H1 (cell line): ENCODE results near the gene INHA. TPM values are rescaled to one million over a fixed set of nuclear protein-coding genes. Genes with fewer than 3 reads are reported as not detected.

ENCODE experiments used
- CTCF ChIA-PET: fragments of 300-600 bp; sonication (Branson Sonifier 250); formaldehyde crosslinking; loops from one replicate; lab custom pipeline; 2021; ENCODE audit not compliant: partially characterized antibody; lab: Charles Lee
- POLR2A ChIA-PET: fragments of 300-600 bp; sonication (Branson Sonifier 250); formaldehyde crosslinking; loops from one replicate; lab custom pipeline; 2021; ENCODE audit warnings: inconsistent platforms; ENCODE audit not compliant: partially characterized antibody; lab: Charles Lee
- DNase-seq, 2 experiments: peaks; one replicate each; pipeline versions ENCODE4 v3.0.0 to v3.0.0-alpha.2; 2010 to 2022; ENCODE audit warnings: low spot score in 2 of 2, low read depth in 1 of 2, mixed read lengths in 1 of 2
- FAIRE-seq: peaks from 2 replicates; lab custom pipeline; 2011; peaks lifted over from hg19 to GRCh38; lab: Jason Lieb, UNC
- H2AFZ ChIP-seq: 2 replicates; pipeline ENCODE4 v1.8.1; 2012; ENCODE audit warnings: low read length, inconsistent platforms
- H2AK5ac ChIP-seq: 2 replicates; pipeline ENCODE4 v1.6.1; 2013; ENCODE audit warnings: low read depth, low read length
- H2BK120ac ChIP-seq: replicated peaks from 2 replicates; pipeline ENCODE3; 2013; ENCODE audit warnings: low read depth, low read length, inconsistent platforms
- H2BK12ac ChIP-seq: 2 replicates; pipeline ENCODE4 v1.6.1; 2013; ENCODE audit warnings: low read depth, low read length
- H2BK15ac ChIP-seq: 2 replicates; pipeline ENCODE4 v1.6.1; 2013; ENCODE audit warnings: low read length
- H2BK20ac ChIP-seq: 2 replicates; pipeline ENCODE4 v1.6.1; 2013; ENCODE audit warnings: low read length
- H2BK5ac ChIP-seq: 2 replicates; pipeline ENCODE4 v1.6.1; 2013; ENCODE audit warnings: low read depth, low read length
- H3K14ac ChIP-seq: 2 replicates; pipeline ENCODE4 v1.6.1; 2013; ENCODE audit warnings: inconsistent platforms; ENCODE audit not compliant: insufficient read length
- H3K18ac ChIP-seq: 2 replicates; pipeline ENCODE4 v1.6.1; 2013; ENCODE audit warnings: low read length; ENCODE audit errors: extremely low read depth
- H3K23ac ChIP-seq: 2 replicates; pipeline ENCODE4 v1.6.1; 2013; ENCODE audit warnings: inconsistent platforms; ENCODE audit not compliant: insufficient read length
- H3K23me2 ChIP-seq: 2 replicates; pipeline ENCODE4 v1.6.1; 2013; ENCODE audit warnings: low read depth, low read length
- H3K27ac ChIP-seq: 2 replicates; pipeline ENCODE4 v1.6.1; 2011; ENCODE audit warnings: low read depth, low read length, inconsistent platforms
- H3K27me3 ChIP-seq, 4 experiments: replicated peaks in 1 of 4; 1 replicate in 1 of 4; 2 replicates in 3 of 4; pipeline versions ENCODE4 v1.6.1 to v1.8.1; 2011 to 2013; ENCODE audit warnings: low read length in 3 of 4, mild to moderate bottlenecking in 3 of 4, inconsistent platforms in 2 of 4, mixed read lengths in 2 of 4, moderate library complexity in 1 of 4; ENCODE audit not compliant: control insufficient read depth in 3 of 4, insufficient read depth in 3 of 4; ENCODE audit errors: extremely low read depth in 1 of 4
- H3K36me3 ChIP-seq, 4 experiments: 2 replicates each; pipeline versions ENCODE4 v1.6.1 to v1.8.1; 2011 to 2013; ENCODE audit warnings: mild to moderate bottlenecking in 4 of 4, low read length in 3 of 4, moderate library complexity in 2 of 4, control low read depth in 1 of 4, inconsistent platforms in 1 of 4; ENCODE audit not compliant: insufficient read depth in 4 of 4, control insufficient read depth in 2 of 4
- H3K4ac ChIP-seq: replicated peaks from 2 replicates; pipeline ENCODE3; 2013; ENCODE audit warnings: low read length, low read depth, mixed read lengths, inconsistent platforms; ENCODE audit not compliant: insufficient read length
- H3K4me1 ChIP-seq, 4 experiments: replicated peaks in 1 of 4; 1 replicate in 1 of 4; 2 replicates in 3 of 4; pipeline versions ENCODE4 v1.6.1 to v1.8.1; 2011 to 2013; ENCODE audit warnings: low read length in 3 of 4, inconsistent platforms in 2 of 4, mixed read lengths in 1 of 4; ENCODE audit not compliant: insufficient read depth in 4 of 4, control insufficient read depth in 3 of 4
- H3K4me2 ChIP-seq, 2 experiments: 2 replicates each; pipeline versions ENCODE4 v1.6.1 to v1.8.1; 2011 to 2013; ENCODE audit warnings: low read depth in 2 of 2, low read length in 2 of 2, control low read depth in 1 of 2, inconsistent platforms in 1 of 2, mild to moderate bottlenecking in 1 of 2; ENCODE audit not compliant: insufficient read depth in 1 of 2
- H3K4me3 ChIP-seq, 4 experiments: fragments of 200-600, 300-600 bp in 1 of 4; sonication (generic), shearing (Covaris generic), sonication (Bioruptor Twin) in 1 of 4; 2 replicates each; pipeline versions ENCODE4 v1.5.1 to v1.8.1; 2011 to 2016; ENCODE audit warnings: low read length in 4 of 4, low read depth in 3 of 4, control low read depth in 2 of 4, inconsistent platforms in 2 of 4, mild to moderate bottlenecking in 2 of 4, mixed read lengths in 1 of 4, moderate library complexity in 1 of 4; ENCODE audit not compliant: insufficient read depth in 2 of 4; ENCODE audit errors: extremely low read depth in 1 of 4
- H3K56ac ChIP-seq: replicated peaks from 2 replicates; pipeline ENCODE3; 2013; ENCODE audit warnings: low read depth, mild to moderate bottlenecking, mixed read lengths, low read length, inconsistent platforms; ENCODE audit not compliant: insufficient read length
- H3K79me1 ChIP-seq: 2 replicates; pipeline ENCODE4 v1.6.1; 2013; ENCODE audit warnings: low read depth, low read length, control low read depth
- H3K79me2 ChIP-seq, 2 experiments: 2 replicates each; pipeline versions ENCODE4 v1.6.1 to v1.8.1; 2012 to 2013; ENCODE audit warnings: low read length in 2 of 2, mild to moderate bottlenecking in 2 of 2, inconsistent platforms in 1 of 2; ENCODE audit not compliant: insufficient read depth in 2 of 2, control insufficient read depth in 1 of 2
- H3K9ac ChIP-seq, 4 experiments: replicated peaks in 1 of 4; 1 replicate in 1 of 4; 2 replicates in 3 of 4; pipeline versions ENCODE4 v1.6.1 to v1.8.1; 2011 to 2013; ENCODE audit warnings: low read depth in 3 of 4, low read length in 3 of 4, control low read depth in 2 of 4, mild to moderate bottlenecking in 2 of 4, moderate library complexity in 2 of 4, inconsistent platforms in 1 of 4; ENCODE audit errors: extremely low read depth in 1 of 4
- H3K9me3 ChIP-seq, 2 experiments: 2 replicates each; pipeline versions ENCODE4 v1.6.1 to v1.8.1; 2012 to 2013; ENCODE audit warnings: mild to moderate bottlenecking in 2 of 2, moderate library complexity in 2 of 2, control low read depth in 1 of 2, inconsistent platforms in 1 of 2, low read depth in 1 of 2, low read length in 1 of 2, mixed read lengths in 1 of 2; ENCODE audit not compliant: insufficient read depth in 2 of 2
- H4K20me1 ChIP-seq, 2 experiments: replicated peaks in 1 of 2; 2 replicates each; pipeline versions ENCODE3 to v1.8.1; 2011 to 2013; ENCODE audit warnings: inconsistent platforms in 2 of 2, low read length in 2 of 2, mild to moderate bottlenecking in 1 of 2; ENCODE audit not compliant: insufficient read depth in 2 of 2, control insufficient read depth in 1 of 2
- H4K5ac ChIP-seq: 2 replicates; pipeline ENCODE4 v1.6.1; 2013; ENCODE audit warnings: low read length, low read depth, mixed read lengths, inconsistent platforms; ENCODE audit not compliant: insufficient read length
- H4K8ac ChIP-seq: 2 replicates; pipeline ENCODE4 v1.8.0; 2013; ENCODE audit warnings: mild to moderate bottlenecking, moderate library complexity, low read length, inconsistent platforms; ENCODE audit not compliant: insufficient read depth; ENCODE audit errors: extremely low read depth
- H4K91ac ChIP-seq: replicated peaks from 2 replicates; pipeline ENCODE3; 2013; ENCODE audit warnings: low read length, mixed read lengths, inconsistent platforms; ENCODE audit not compliant: insufficient read length
- CHD2 ChIP-seq: IDR thresholded peaks from 2 replicates; pipeline ENCODE4 v1.6.1; 2012; ENCODE audit warnings: low read length, improper control_type of control experiment
- CTBP2 ChIP-seq: IDR thresholded peaks from 2 replicates; pipeline ENCODE4 v1.7.0; 2011; ENCODE audit warnings: borderline replicate concordance, mild to moderate bottlenecking, moderate library complexity, mixed read lengths, low read length; ENCODE audit not compliant: insufficient read depth, insufficient read length
- HDAC6 ChIP-seq: IDR thresholded peaks from one replicate; pipeline ENCODE4 v1.7.1; 2012; ENCODE audit warnings: low read depth, mild to moderate bottlenecking, inconsistent platforms, low read length, moderate library complexity
- POU5F1 ChIP-seq: IDR thresholded peaks from 2 replicates; pipeline ENCODE4 v1.6.1; 2011; ENCODE audit warnings: low read depth, mild to moderate bottlenecking, low read length, moderate library complexity
- RXRA ChIP-seq: IDR thresholded peaks from 2 replicates; pipeline ENCODE4 v1.6.1; 2011; ENCODE audit warnings: low read depth, mild to moderate bottlenecking, low read length, moderate library complexity; ENCODE audit not compliant: insufficient read depth
- SIN3A ChIP-seq, 2 experiments: IDR thresholded peaks in 1 of 2; conservative IDR thresholded peaks in 1 of 2; 2 replicates each; pipeline ENCODE4 v1.6.1; 2011 to 2012; ENCODE audit warnings: low read length in 2 of 2, improper control_type of control experiment in 1 of 2, low read depth in 1 of 2, mild to moderate bottlenecking in 1 of 2
- SIRT6 ChIP-seq: IDR thresholded peaks from one replicate; pipeline ENCODE4 v1.7.1; 2012; ENCODE audit warnings: low read length, inconsistent platforms
- SP4 ChIP-seq: IDR thresholded peaks from 2 replicates; pipeline ENCODE4 v1.6.1; 2012; ENCODE audit warnings: low read length, inconsistent platforms
- ZNF274 ChIP-seq: IDR thresholded peaks from 2 replicates; pipeline ENCODE4 v1.7.0; 2012; ENCODE audit warnings: low read length, borderline replicate concordance; ENCODE audit errors: extremely low read depth
- WGBS, 2 experiments: shearing (Covaris generic) in 1 of 2; methylation state at CpG; one replicate each; pipeline versions ENCODE4 v1.1.6 to v1.1.7; 2013 to 2015; ENCODE audit warnings: low lambda C conversion rate in 2 of 2, mixed read lengths in 2 of 2, inconsistent platforms in 1 of 2, low coverage in 1 of 2, missing lambda C conversion rate in 1 of 2; ENCODE audit not compliant: insufficient replicate concordance in 2 of 2, insufficient coverage in 1 of 2, insufficient read length in 1 of 2; ENCODE audit errors: extremely low coverage in 1 of 2, missing lambda C conversion rate in 1 of 2; 5-methylcytosine and 5-hydroxymethylcytosine counted together
- polyA plus RNA-seq, 7 experiments: library from polyadenylated mRNA; depleted of rRNA in 3 of 7; stranded (reverse) in 5 of 7; unstranded in 2 of 7; fragments of >200 nt in 5 of 7; fragments of 200-250 nt in 2 of 7; gene quantifications; 1 replicate in 5 of 7; 2 replicates in 1 of 7; 4 replicates in 1 of 7; pipeline versions ENCODE4 v1.2.1 to v1.2.3, GENCODE V29; 2011 to 2013; ENCODE audit warnings: missing spikeins in 2 of 7, mixed read lengths in 2 of 7
- total RNA-seq: library from RNA; stranded (reverse); fragmentation: NEBNext Ultra II Directional; extraction: Animal tissue kit (Norgen Biotek cat#: 25700); gene quantifications from 2 replicates; pipeline ENCODE4 v1.2.1, GENCODE V29; 2021

INHA gene
- total and polyA plus RNA-seq, 2 of the 8 experiments (the other 6 are each of a cell fraction or from before 2014, with no cell fraction given), result 0.65 to 2.7 TPM

GRCh38 chr2:219607931-219608330 lies 35.8 kb downstream of the INHA start:
- Histone ChIP-seq H3K18ac (no peak overlapping the region), H3K79me2 (no peaks in the 10 kb centered on the region), H2BK120ac (no peak overlapping the region), H3K23me2 (no peaks in the 10 kb centered on the region), H4K5ac (no peak overlapping the region), H3K27ac (no peak overlapping the region), H4K91ac (no peak overlapping the region), H3K56ac (no peak overlapping the region), H2BK12ac (no peak overlapping the region), H2AFZ (no peak overlapping the region), H2BK15ac (no peak overlapping the region), H3K4me1 (no peaks in the 10 kb centered on the region; a peak in 1 of 7 replicates), H3K23ac (no peak overlapping the region), H4K8ac (no peak overlapping the region), H2BK20ac (no peak overlapping the region), H2AK5ac (no peak overlapping the region), H3K9me3 (no peaks in the 10 kb centered on the region), H3K36me3 (peaks cover 0 to 8% (median 2%) of the 10 kb centered on the region in 4 experiments; a peak in 4 of 8 replicates), H3K9ac (no peak overlapping the region), H3K4ac (no peak overlapping the region), H3K79me1 (no peaks in the 10 kb centered on the region; the same call in 1 of the 2 replicates), H3K4me3 (no peak overlapping the region), H4K20me1 (peaks cover 2 to 3% of the 10 kb centered on the region in 2 experiments), H3K4me2 (no peak overlapping the region), H2BK5ac (no peak overlapping the region), H3K14ac (no peak overlapping the region), H3K27me3 (no peaks in the 10 kb centered on the region)
- no peak for FAIRE-seq
- WGBS, 2 experiments, result 91% methylated on average over 12 of the region's 15 CpGs; no CpG with 5 or more reads in 1 of the 2 experiments
- POLR2A ChIA-PET, result interaction anchor here (0.6 to 3.8 kb wide), 5 partner anchors 10 to 1963 kb away, joined by 3 to 22 read pairs (median 4); partner anchors contain the start of genes CHPF, STK11IP and TMEM198
- no peak for DNase-seq
- CTCF ChIA-PET, result interaction anchor here (0.6 to 18.7 kb wide), 12 partner anchors 9 to 412 kb away, joined by 3 to 356 read pairs (median 4); partner anchors contain the start of genes CHPF and SLC4A3
- TF ChIP-seq HDAC6 (no peak), RXRA (no peak), SP4 (no peak), ZNF274 (no peak), POU5F1 (no peak), SIN3A (conservative IDR thresholded peaks at IDR 0.05 in 1 of 2, IDR thresholded peaks at IDR 0.05 in 1 of 2; ENCODE audit: low read depth in 1 of 2, low read length in 2 of 2) (no peak), SIRT6 (no peak), CHD2 (no peak), CTBP2 (no peak)
